Gastrocnemius medialis (tissue), 4 donors: ENCODE results near the gene GARIN5B.

ENCODE experiments used
- POLR2A ChIP-seq, 2 donors: fragments of 450-650 bp; IDR thresholded peaks; one replicate each; pipeline ENCODE4 v1.6.1; 2017; ENCODE audit warnings: antibody characterized with exemption in 2 of 2, mild to moderate bottlenecking in 2 of 2, moderate library complexity in 2 of 2
- TF ChIP-seq, protein P1 (sequence below), 5 experiments: fragments of 450-650 bp in 3 of 5; fragments of 200-600 bp in 2 of 5; sonication (generic) in 2 of 5; IDR thresholded peaks in 4 of 5; conservative IDR thresholded peaks in 1 of 5; 1 replicate in 4 of 5; 2 replicates in 1 of 5; pipeline ENCODE4 v1.5.1; 2016 to 2019; ENCODE audit warnings: antibody characterized with exemption in 5 of 5, mild to moderate bottlenecking in 3 of 5, moderate library complexity in 3 of 5

DNA sequence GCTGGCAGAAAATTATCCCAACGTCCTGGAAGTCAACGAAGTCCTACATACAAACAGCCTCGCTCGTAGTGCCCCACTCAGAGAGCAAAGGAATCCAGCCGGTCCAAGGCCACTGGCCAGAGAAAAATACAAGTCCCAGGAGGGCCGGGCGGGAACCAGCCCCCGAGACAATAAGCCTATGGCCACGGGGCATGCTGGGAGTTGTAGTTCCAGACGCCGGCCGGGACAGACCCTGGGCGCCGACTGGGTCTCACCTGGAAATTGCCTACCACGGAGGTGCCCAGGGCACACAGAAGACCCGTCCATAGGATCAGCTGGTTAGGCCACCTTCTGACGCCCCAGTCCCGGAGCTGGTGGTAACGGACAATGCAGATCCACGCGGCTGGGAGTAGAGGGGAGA is 43.3 kb downstream of the GARIN5B start:
- TF ChIP-seq, protein P1, sequence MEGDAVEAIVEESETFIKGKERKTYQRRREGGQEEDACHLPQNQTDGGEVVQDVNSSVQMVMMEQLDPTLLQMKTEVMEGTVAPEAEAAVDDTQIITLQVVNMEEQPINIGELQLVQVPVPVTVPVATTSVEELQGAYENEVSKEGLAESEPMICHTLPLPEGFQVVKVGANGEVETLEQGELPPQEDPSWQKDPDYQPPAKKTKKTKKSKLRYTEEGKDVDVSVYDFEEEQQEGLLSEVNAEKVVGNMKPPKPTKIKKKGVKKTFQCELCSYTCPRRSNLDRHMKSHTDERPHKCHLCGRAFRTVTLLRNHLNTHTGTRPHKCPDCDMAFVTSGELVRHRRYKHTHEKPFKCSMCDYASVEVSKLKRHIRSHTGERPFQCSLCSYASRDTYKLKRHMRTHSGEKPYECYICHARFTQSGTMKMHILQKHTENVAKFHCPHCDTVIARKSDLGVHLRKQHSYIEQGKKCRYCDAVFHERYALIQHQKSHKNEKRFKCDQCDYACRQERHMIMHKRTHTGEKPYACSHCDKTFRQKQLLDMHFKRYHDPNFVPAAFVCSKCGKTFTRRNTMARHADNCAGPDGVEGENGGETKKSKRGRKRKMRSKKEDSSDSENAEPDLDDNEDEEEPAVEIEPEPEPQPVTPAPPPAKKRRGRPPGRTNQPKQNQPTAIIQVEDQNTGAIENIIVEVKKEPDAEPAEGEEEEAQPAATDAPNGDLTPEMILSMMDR (IDR thresholded peaks at IDR 0.05 in 4 of 5, conservative IDR thresholded peaks at IDR 0.05 in 1 of 5), result no peak
- no peak for TF ChIP-seq POLR2A (IDR thresholded peaks at IDR 0.05)
